Measurements from ENCODE around the gene NXN.

DNA sequence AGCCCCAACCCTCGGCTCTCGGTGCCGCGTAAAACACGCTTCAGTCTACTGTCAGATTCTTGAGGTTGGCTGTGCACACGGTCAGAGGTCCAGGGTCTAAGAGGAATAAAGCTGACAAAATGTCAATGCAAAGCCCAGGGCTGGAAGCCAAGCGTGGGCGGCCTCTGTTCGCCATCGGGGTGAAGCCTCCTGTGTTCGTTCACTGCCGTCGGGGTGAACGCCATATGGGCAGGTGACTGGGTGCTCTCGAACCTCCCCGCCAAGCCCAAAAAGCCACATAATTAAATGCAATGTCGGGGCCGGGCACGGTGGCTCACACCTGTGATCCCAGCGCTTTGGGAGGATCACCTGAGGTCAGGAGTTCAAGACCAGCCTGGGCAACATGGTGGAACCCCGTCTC is 152.8 kb downstream of the NXN start:
- TF ChIP-seq EZH2phosphoT487 (IDR thresholded peaks at IDR 0.05; ENCODE audit: insufficient read depth, low read depth) (no peak), EZH2 (IDR thresholded peaks at IDR 0.05; ENCODE audit: insufficient read depth, poor library complexity, severe bottlenecking) (no peak)

All from GM23248 (cell line).